Measurements from ENCODE around the gene SHROOM3.

The SHROOM3 gene

GRCh38 chr4:76821641-76822040, 386.6 kb downstream of the SHROOM3 start:
- no peak overlapping the region for H3K4me3 ChIP-seq (ENCODE audit: low read depth in 1 of 2, low read length in 1 of 2)
- H3K27ac ChIP-seq = no peak overlapping the region
- no peak for TF ChIP-seq CTCF (IDR thresholded peaks at IDR 0.05)
- H3K9me3 ChIP-seq = no peaks in the 10 kb centered on the region
- no peaks in the 10 kb centered on the region for H3K4me1 ChIP-seq (ENCODE audit: control insufficient read depth in 1 of 2, insufficient read depth in 1 of 2, low read depth in 1 of 2, low read length in 1 of 2)
- H3K27me3 ChIP-seq = no peaks in the 10 kb centered on the region
- no peaks in the 10 kb centered on the region for H3K36me3 ChIP-seq

DNA sequence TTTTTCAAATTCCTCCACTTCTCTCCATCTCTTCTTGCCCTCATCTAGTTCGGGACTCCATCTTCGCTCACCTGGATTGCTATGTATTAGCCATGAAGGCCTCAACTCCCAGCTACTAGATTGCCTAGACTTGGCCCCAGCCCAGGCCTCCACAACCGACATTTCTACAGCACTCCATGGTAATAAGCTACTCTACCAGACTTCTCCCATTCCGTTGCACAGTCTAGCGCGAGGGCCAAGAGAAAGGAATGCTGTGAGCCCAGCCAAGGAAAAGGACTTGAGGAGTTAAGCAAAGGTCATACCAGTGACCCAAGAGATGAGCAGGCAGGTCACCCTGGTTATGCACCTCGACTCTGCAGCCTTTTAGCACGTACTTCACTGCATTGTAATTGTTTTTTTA, 387.3 kb downstream of the SHROOM3 start:
- H3K4me1 ChIP-seq (ENCODE audit: control insufficient read depth in 1 of 2, insufficient read depth in 1 of 2, low read depth in 1 of 2, low read length in 1 of 2) = no peaks in the 10 kb centered on the region
- TF ChIP-seq CTCF (IDR thresholded peaks at IDR 0.05) = no peak
- H3K36me3 ChIP-seq = no peaks in the 10 kb centered on the region
- no peaks in the 10 kb centered on the region for H3K27me3 ChIP-seq
- H3K27ac ChIP-seq = no peak overlapping the region
- no peaks in the 10 kb centered on the region for H3K9me3 ChIP-seq
- H3K4me3 ChIP-seq (ENCODE audit: low read depth in 1 of 2, low read length in 1 of 2) = no peak overlapping the region

DNA sequence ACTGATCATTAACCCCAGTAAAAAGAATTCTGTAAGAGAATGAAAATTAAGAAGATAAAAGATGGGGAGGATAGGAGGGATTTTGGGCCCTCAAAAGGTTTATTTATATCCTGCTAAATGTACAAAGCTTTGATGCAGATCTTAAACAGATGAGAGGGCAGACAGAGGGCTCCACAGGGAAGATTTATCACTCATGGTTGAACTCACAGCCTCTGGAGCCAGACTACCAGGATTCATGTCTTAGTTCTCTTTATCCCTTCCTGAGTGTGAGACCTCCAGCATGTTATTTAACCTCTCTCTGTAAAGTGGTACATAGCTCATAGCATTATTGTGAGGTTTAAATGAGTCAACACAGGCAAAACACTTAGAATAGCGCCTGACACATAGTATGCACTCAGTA, 388.5 kb downstream of the SHROOM3 start:
- Histone ChIP-seq H3K4me1 (ENCODE audit: control insufficient read depth in 1 of 2, insufficient read depth in 1 of 2, low read depth in 1 of 2, low read length in 1 of 2) (no peaks in the 10 kb centered on the region), H3K36me3 (no peaks in the 10 kb centered on the region), H3K9me3 (no peaks in the 10 kb centered on the region), H3K27me3 (no peaks in the 10 kb centered on the region), H3K4me3 (ENCODE audit: low read depth in 1 of 2, low read length in 1 of 2) (no peak overlapping the region), H3K27ac (no peak overlapping the region)
- no peak for TF ChIP-seq CTCF (IDR thresholded peaks at IDR 0.05)

- no peak overlapping the region for H3K27ac ChIP-seq
- H3K4me3 ChIP-seq (ENCODE audit: low read depth in 1 of 2, low read length in 1 of 2) = no peak overlapping the region
- H3K36me3 ChIP-seq = no peaks in the 10 kb centered on the region
Observed at GRCh38 chr4:76830612-76830963, 395.6 kb downstream of the SHROOM3 start.

DNA sequence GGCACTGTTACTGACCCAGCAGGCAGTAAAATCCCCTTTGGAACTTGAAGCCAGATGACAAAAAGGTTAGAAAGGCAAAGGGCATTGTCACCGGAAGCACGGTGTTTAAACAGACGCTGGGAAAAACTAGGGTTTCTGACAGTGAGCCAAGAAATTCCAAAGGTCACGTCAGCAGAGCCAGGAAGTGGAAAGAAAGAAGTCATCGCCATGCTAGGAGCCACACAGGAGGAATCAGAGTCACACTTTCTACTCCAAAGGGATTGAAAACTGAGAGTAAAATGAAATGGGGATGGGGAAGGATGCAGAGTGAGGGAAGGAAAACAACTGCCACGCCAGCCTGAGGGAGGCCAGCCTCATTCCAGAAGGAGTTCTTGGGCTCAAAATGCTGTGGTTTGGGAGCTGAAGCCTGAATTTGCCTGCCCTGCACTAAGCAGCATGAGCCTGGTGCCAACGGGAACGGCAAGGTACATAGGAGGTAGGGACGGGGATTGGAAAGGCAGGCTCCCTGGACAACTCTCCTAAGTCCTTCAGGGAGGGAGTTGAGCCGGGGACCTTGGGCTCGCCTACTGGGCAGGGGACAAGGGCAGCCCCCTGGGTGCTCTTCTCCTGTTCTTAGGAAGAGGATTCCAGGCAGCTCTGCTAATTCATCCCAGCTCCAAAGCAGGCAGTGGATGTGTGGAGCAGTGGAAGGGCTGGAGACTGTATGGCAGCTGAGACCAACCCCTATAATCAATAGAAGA, 396.1 kb downstream of the SHROOM3 start:
- Histone ChIP-seq H3K27me3 (no peaks in the 10 kb centered on the region), H3K9me3 (no peaks in the 10 kb centered on the region), H3K4me3 (ENCODE audit: low read depth in 1 of 2, low read length in 1 of 2) (no peak overlapping the region), H3K27ac (no peak overlapping the region), H3K4me1 (ENCODE audit: control insufficient read depth in 1 of 2, insufficient read depth in 1 of 2, low read depth in 1 of 2, low read length in 1 of 2) (no peaks in the 10 kb centered on the region), H3K36me3 (no peaks in the 10 kb centered on the region)
- TF ChIP-seq CTCF (IDR thresholded peaks at IDR 0.05) = no peak

More at GRCh38 chr4:76830612-76830963, 395.6 kb downstream of the SHROOM3 start:
- Histone ChIP-seq H3K27me3 (no peaks in the 10 kb centered on the region), H3K9me3 (no peaks in the 10 kb centered on the region), H3K4me1 (ENCODE audit: control insufficient read depth in 1 of 2, insufficient read depth in 1 of 2, low read depth in 1 of 2, low read length in 1 of 2) (no peaks in the 10 kb centered on the region)
- no peak for TF ChIP-seq CTCF (IDR thresholded peaks at IDR 0.05)
